Esophagus (tissue), 2 donors: Measurements from ENCODE around the gene KRT79. TPM values are rescaled to one million over a fixed set of nuclear protein-coding genes. Genes with fewer than 3 reads are reported as not detected.

ENCODE experiments used
- H3K27ac ChIP-seq, 2 donors: one replicate each; pipeline ENCODE4 v1.5.1; 2013; ENCODE audit warnings: low read depth in 2 of 2, mild to moderate bottlenecking in 2 of 2, inconsistent platforms in 1 of 2, low read length in 1 of 2, moderate library complexity in 1 of 2
- H3K27me3 ChIP-seq, 2 donors: one replicate each; pipeline ENCODE4 v1.6.1; 2013; ENCODE audit warnings: low read length in 2 of 2, control low read depth in 1 of 2, mild to moderate bottlenecking in 1 of 2; ENCODE audit not compliant: insufficient read depth in 2 of 2, control insufficient read depth in 1 of 2
- H3K36me3 ChIP-seq, 2 donors: one replicate each; pipeline ENCODE4 v1.6.1; 2013; ENCODE audit warnings: low read length in 1 of 2; ENCODE audit not compliant: control insufficient read depth in 2 of 2, insufficient read depth in 2 of 2
- H3K4me1 ChIP-seq, 2 donors: one replicate each; pipeline ENCODE4 v1.6.1; 2013; ENCODE audit warnings: low read length in 1 of 2; ENCODE audit not compliant: control insufficient read depth in 2 of 2, insufficient read depth in 2 of 2
- H3K4me3 ChIP-seq, 2 donors: one replicate each; pipeline ENCODE4 v1.5.1; 2013; ENCODE audit warnings: low read length in 2 of 2, mild to moderate bottlenecking in 2 of 2, low read depth in 1 of 2, moderate library complexity in 1 of 2
- H3K9me3 ChIP-seq, 2 donors: one replicate each; pipeline ENCODE4 v1.6.1; 2013; ENCODE audit warnings: mild to moderate bottlenecking in 2 of 2, low read depth in 1 of 2, low read length in 1 of 2, moderate library complexity in 1 of 2; ENCODE audit not compliant: control insufficient read depth in 2 of 2, insufficient read depth in 1 of 2
- WGBS, 2 donors: extraction: QIAGEN DNeasy Blood & Tissue Kit; methylation state at CpG; one replicate each; pipeline ENCODE4 v1.1.7; 2013; 5-methylcytosine and 5-hydroxymethylcytosine counted together
- polyA plus RNA-seq, 2 donors: library from polyadenylated mRNA; stranded (reverse); fragments of 200-250 nt; gene quantifications; one replicate each; pipeline ENCODE4 v1.2.3, GENCODE V29; 2013
- donor health status: healthy with polysubstance abuse.
- donor health status: Bipolar disorder and iron deficiency.

Gene KRT79
- polyA plus RNA-seq, 2 donors, result 0.75 to 1.8 TPM

DNA sequence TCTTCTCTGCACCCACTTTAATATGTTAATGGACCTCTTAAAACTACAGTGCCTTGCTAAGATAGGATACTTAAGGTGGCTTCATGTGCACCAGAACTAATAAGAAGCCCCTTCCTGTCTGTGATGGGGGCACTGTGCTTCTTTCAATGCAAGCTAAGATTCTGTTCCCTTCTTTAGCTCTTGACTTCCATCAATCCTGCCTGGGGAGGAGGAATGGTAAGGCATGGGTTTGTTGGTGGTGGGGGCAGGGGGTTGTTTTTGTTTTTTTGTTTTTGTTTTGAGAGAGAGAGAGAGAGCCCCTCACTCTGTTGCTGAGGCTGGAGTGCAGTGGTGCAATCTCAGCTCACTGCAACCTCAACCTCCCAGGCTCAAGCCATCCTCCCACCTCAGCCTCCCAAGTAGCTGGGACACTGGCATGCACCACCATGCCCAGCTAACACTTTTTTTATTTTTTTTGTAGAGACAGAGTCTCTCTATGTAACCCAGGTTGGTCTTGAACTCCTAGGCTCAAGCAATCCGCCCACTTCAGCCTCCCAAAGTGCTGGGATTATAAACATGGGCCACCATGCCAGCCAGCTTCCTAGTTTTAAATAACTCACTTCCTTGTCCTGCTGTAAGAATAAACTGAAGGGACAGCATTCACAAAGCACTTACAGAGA lies 33.7 kb downstream of the KRT79 start:
- WGBS, 2 donors, result 34 to 51% methylated on average over 1 of the region's 1 CpG
- H3K27ac ChIP-seq, result peak overlapping the region in 1 of 2 donors; percentile 38
- H3K27me3 ChIP-seq, result no peaks in the 10 kb centered on the region
- H3K4me3 ChIP-seq, result no peak overlapping the region
- no peaks in the 10 kb centered on the region for H3K9me3 ChIP-seq
- H3K4me1 ChIP-seq, result peaks cover 0 to 6% of the 10 kb centered on the region in 2 donors
- no peaks in the 10 kb centered on the region for H3K36me3 ChIP-seq

- H3K4me1 ChIP-seq, result peaks cover 0 to 3% of the 10 kb centered on the region in 2 donors
- H3K27me3 ChIP-seq, result no peaks in the 10 kb centered on the region
- H3K9me3 ChIP-seq, result no peaks in the 10 kb centered on the region
- H3K4me3 ChIP-seq, result no peak overlapping the region
- H3K36me3 ChIP-seq, result no peaks in the 10 kb centered on the region
- peak overlapping the region; percentile 12 to 38 for H3K27ac ChIP-seq
- 67 to 73% methylated on average over 5 of the region's 5 CpGs for WGBS, 2 donors
These were observed 34.5 kb downstream of the KRT79 start for GRCh38 chr12:52799505-52800211.

GRCh38 chr12:52798671-52799504 lies 35.2 kb downstream of the KRT79 start:
- H3K9me3 ChIP-seq, result no peaks in the 10 kb centered on the region
- H3K4me3 ChIP-seq, result no peak overlapping the region
- H3K36me3 ChIP-seq, result no peaks in the 10 kb centered on the region
- WGBS, 2 donors, result 45 to 48% methylated on average over 7 of the region's 7 CpGs
- peaks cover 0 to 3% of the 10 kb centered on the region in 2 donors for H3K4me1 ChIP-seq
- no peaks in the 10 kb centered on the region for H3K27me3 ChIP-seq
- H3K27ac ChIP-seq, result peak overlapping the region; percentile 12 to 50

- WGBS, 2 donors, result 87 to 90% methylated on average over 4 of the region's 4 CpGs
- Histone ChIP-seq H3K4me1 (peaks cover 0 to 3% of the 10 kb centered on the region in 2 donors), H3K9me3 (no peaks in the 10 kb centered on the region), H3K4me3 (no peak overlapping the region), H3K36me3 (no peaks in the 10 kb centered on the region), H3K27me3 (no peaks in the 10 kb centered on the region), H3K27ac (no peak overlapping the region)
These were observed 36.0 kb downstream of the KRT79 start for GRCh38 chr12:52798003-52798670.

DNA sequence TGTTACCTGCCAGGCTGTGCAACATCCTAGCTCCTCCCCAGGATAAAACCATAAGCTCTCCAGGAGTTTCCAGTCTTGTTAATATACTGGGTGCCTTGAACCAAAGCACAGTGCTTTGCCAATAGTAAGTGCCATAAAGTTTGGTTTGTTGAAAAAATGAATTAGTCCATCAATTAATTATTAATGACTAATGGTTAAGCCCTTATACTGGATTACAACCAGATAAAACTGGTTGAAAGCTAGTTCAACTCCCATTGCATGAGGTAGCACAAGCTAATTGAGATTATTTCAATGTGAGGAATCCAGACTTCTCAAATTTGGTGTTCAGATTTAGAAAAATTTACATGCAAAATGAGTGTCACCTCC lies 36.6 kb downstream of the KRT79 start:
- H3K27me3 ChIP-seq, result no peaks in the 10 kb centered on the region
- no peak overlapping the region for H3K27ac ChIP-seq
- H3K9me3 ChIP-seq, result no peaks in the 10 kb centered on the region
- no peaks in the 10 kb centered on the region for H3K36me3 ChIP-seq
- peaks cover 0 to 3% of the 10 kb centered on the region in 2 donors for H3K4me1 ChIP-seq
- no peak overlapping the region for H3K4me3 ChIP-seq

- no peaks in the 10 kb centered on the region for H3K36me3 ChIP-seq
- H3K27me3 ChIP-seq, result no peaks in the 10 kb centered on the region
- H3K4me3 ChIP-seq, result no peak overlapping the region
- H3K9me3 ChIP-seq, result no peaks in the 10 kb centered on the region
- H3K4me1 ChIP-seq, result peaks cover 0 to 3% of the 10 kb centered on the region in 2 donors
- 84 to 90% methylated on average over 3 of the region's 3 CpGs for WGBS, 2 donors
- no peak overlapping the region for H3K27ac ChIP-seq
These were observed 37.1 kb downstream of the KRT79 start for GRCh38 chr12:52796839-52797528.

DNA sequence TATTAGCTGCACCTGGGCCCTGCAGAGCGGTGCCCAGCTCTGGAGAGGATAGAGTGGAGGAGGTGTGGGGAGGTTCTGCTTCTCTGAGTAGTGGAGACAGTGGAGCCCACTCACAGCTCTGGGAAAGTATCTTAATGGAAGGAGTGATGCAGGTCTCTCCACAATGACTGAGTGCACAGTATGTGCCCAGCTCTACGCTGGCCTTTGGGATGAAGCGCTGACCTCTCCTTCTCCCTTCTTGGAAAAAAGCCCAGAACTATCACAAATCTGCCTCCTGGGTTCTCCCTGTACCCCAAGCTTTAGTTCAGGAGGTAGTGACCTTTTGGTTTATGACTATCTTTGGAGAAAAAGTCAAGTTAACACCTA lies 37.7 kb downstream of the KRT79 start:
- H3K9me3 ChIP-seq, result no peaks in the 10 kb centered on the region
- H3K36me3 ChIP-seq, result no peaks in the 10 kb centered on the region
- H3K27ac ChIP-seq, result no peak overlapping the region
- 93 to 96% methylated on average over 3 of the region's 3 CpGs for WGBS, 2 donors
- no peak overlapping the region for H3K4me3 ChIP-seq
- H3K4me1 ChIP-seq, result peaks cover 0 to 3% of the 10 kb centered on the region in 2 donors
- no peaks in the 10 kb centered on the region for H3K27me3 ChIP-seq

DNA sequence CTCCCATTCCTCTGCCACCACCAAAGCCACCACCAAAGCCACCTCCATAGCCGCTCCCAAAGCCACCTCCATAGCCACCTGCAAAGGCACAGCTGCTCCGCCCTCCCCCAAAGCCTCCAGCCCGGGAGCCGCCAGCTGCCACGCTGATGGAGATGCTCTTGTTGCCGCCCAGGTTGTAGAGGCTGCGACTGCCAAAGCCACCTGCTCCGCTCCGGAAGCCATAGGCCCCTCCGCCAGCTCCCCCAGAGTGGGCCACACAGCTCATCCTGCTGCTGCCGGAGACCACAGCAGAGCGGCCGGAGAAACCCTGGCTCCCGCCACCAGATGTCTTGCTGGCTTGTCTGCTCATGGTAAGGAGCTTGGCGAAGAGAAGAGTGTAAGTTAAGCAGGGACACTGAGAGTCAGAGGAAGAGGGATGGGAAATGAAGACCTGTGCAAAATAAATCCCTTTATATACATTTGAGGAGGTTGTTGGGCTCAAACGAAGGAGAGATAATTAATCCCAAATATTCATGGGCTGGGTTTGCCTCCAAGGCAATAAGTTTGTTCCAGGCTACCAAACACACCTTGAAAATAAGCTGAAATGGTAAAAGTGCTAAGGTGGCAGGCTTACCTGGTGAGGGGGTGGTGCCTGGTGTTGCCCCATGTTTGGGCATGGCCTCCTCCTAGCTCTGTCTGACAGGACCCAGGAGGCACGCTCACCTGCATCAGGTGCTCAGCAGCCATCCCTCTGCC lies 38.2 kb downstream of the KRT79 start, which contains the start of gene KRT3:
TSS of gene KRT3 (minus strand) at position 424 of the 735 bp plus-strand sequence. CDS start at position 349, 75 bp downstream.
- WGBS, 2 donors, result 89 to 91% methylated on average over 17 of the region's 17 CpGs
- H3K27me3 ChIP-seq, result no peaks in the 10 kb centered on the region

More for the DNA sequence above, 38.2 kb downstream of the KRT79 start, which contains the start of gene KRT3:
- Histone ChIP-seq H3K36me3 (no peaks in the 10 kb centered on the region), H3K4me1 (peaks cover 0 to 3% of the 10 kb centered on the region in 2 donors), H3K4me3 (no peak within 1 kb of the TSS), H3K9me3 (no peaks in the 10 kb centered on the region), H3K27ac (no peak within 1 kb of the TSS)
